ENCODE results near the gene CALCOCO2. TPM values are rescaled to one million over a fixed set of nuclear protein-coding genes. Genes with fewer than 3 reads are reported as not detected.

CALCOCO2 gene
- total RNA-seq, 4 donors from 2014 or later, result 104 to 237 (median 132) TPM

DNA sequence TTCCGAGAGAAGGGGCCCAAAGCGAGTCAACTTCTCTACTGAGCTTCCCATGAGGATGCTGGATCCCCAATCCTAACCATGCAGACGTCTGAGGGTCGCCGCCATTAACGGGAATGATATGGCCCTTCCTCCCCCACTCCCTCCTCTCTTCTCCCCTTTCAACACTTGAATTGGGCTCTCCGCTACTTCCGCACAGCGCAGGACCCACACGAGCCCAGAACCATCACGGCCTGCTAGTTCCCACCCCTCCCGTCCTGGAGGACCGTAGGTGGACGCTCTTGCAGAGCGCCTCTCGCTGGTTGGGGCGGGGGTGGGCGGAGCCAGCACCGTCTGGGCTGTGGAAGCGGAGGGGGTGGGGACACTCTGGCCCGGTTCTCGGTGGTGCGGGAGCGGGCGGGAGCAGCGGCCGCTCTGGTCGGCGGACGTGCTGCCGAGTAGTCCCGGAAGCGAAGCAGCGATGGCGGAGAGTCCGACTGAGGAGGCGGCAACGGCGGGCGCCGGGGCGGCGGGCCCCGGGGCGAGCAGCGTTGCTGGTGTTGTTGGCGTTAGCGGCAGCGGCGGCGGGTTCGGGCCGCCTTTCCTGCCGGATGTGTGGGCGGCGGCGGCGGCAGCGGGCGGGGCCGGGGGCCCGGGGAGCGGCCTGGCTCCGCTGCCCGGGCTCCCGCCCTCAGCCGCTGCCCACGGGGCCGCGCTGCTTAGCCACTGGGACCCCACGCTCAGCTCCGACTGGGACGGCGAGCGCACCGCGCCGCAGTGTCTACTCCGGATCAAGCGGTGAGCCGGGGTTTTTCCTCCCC, 77.4 kb downstream of the CALCOCO2 start, which contains the start of gene UBE2Z:
Gene UBE2Z (plus strand): TSS at position 361 of the 797 bp plus-strand sequence. CDS start 97 bp downstream, at position 458.
- Histone ChIP-seq H3K4me1 (peaks cover 19 to 22% of the 10 kb centered on the region in 2 donors), H3K9me3 (no peaks in the 10 kb centered on the region), H3K4me3 (peak within 1 kb of the TSS; percentile 68 to 82 (median 70)), H3K36me3 (peaks cover 0 to 13% of the 10 kb centered on the region in 2 donors), H3K27ac (peak within 1 kb of the TSS; percentile 78 to 86 (median 84)), H3K27me3 (no peaks in the 10 kb centered on the region)
- TF ChIP-seq POLR2A (IDR thresholded peaks at IDR 0.05), result peak; percentile 86 to 88
- TF ChIP-seq, protein P1, sequence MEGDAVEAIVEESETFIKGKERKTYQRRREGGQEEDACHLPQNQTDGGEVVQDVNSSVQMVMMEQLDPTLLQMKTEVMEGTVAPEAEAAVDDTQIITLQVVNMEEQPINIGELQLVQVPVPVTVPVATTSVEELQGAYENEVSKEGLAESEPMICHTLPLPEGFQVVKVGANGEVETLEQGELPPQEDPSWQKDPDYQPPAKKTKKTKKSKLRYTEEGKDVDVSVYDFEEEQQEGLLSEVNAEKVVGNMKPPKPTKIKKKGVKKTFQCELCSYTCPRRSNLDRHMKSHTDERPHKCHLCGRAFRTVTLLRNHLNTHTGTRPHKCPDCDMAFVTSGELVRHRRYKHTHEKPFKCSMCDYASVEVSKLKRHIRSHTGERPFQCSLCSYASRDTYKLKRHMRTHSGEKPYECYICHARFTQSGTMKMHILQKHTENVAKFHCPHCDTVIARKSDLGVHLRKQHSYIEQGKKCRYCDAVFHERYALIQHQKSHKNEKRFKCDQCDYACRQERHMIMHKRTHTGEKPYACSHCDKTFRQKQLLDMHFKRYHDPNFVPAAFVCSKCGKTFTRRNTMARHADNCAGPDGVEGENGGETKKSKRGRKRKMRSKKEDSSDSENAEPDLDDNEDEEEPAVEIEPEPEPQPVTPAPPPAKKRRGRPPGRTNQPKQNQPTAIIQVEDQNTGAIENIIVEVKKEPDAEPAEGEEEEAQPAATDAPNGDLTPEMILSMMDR (IDR thresholded peaks at IDR 0.05 in 4 of 5, conservative IDR thresholded peaks at IDR 0.05 in 1 of 5), result peak in 2 of 5 experiments; percentile 11 to 23
- DNase-seq (peak; percentile 88 to 93), ATAC-seq (peak; percentile 96 to 98)
- intact Hi-C loops (cut with DNase I; ENCODE audit: low total_unique reads), result loop anchor here (1.0 kb wide), 2 partner anchors 16 to 36 kb away; partner anchors contain the start of genes ATP5MC1 and SNF8
- in situ Hi-C loops (cut with MboI; ENCODE audit: low sequenced_read_pairs in 4 of 4), result no loop called here

DNA sequence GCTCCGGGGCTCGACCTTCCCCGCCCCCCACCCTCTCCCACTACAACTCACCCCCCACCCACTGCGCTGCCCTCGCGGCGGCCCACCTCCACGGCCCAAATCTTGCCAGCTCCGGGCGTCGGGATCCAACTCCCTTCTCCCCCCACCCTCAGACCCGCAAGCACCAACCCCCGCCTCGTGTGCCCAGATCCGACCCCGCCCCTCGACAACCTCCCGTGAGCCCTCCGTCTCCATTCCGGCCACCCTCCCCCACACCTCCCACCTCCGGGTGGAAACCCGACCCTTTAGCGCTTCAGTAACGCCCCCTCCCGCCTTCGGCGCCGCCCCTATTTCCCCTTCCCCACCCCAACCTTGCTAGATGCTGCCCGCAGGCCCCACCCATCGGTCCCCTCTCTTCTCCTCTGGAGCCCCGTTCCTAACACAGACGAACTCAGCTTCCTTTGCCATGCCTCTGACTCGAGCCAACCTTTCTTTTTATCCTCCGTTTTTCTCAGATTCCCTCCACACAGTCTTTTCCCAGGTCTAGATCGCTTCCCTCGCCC, 78.1 kb downstream of the CALCOCO2 start:
- TF ChIP-seq, protein P1 (IDR thresholded peaks at IDR 0.05 in 4 of 5, conservative IDR thresholded peaks at IDR 0.05 in 1 of 5), result no peak
- no peak for TF ChIP-seq POLR2A (IDR thresholded peaks at IDR 0.05)
- in situ Hi-C loops (cut with MboI; ENCODE audit: low sequenced_read_pairs in 4 of 4), result no loop called here

DNA sequence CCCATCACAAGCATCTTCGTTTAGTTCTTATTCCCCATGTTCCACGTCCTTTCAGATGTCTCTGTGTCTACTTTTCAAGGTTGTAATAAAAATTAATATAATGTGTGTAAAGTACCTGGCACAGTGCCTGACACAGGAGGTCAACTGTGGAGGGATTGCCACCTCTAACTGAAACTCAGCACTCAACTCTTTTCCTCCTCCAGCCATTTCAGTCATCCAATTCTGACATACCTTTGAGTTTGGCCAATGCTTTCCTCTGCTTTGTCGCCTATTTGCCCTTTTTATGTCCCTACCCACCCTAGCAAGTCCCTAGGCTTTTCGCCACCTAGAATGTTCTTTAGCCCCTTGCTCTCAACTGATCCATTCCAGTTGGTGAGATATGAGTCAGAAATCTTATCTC, 78.9 kb downstream of the CALCOCO2 start:
- peak overlapping the region in 1 of 4 donors; percentile 85 for H3K27ac ChIP-seq
- in situ Hi-C loops (cut with MboI; ENCODE audit: low sequenced_read_pairs in 4 of 4), result no loop called here
- intact Hi-C loops (cut with DNase I; ENCODE audit: low total_unique reads), result no loop called here

More for the DNA sequence above, 78.1 kb downstream of the CALCOCO2 start:
- Histone ChIP-seq H3K27me3 (no peaks in the 10 kb centered on the region), H3K27ac (peak overlapping the region; percentile 78 to 86 (median 84)), H3K36me3 (peaks cover 0 to 19% of the 10 kb centered on the region in 2 donors), H3K4me1 (peaks cover 19 to 22% of the 10 kb centered on the region in 2 donors), H3K9me3 (no peaks in the 10 kb centered on the region), H3K4me3 (peak overlapping the region; percentile 68 to 82 (median 70))
- ATAC-seq (peak; percentile 16 to 48), DNase-seq (peak; percentile 40)
- intact Hi-C loops (cut with DNase I; ENCODE audit: low total_unique reads), result loop anchor here (1.0 kb wide), 2 partner anchors 17 to 35 kb away; partner anchors contain the start of genes ATP5MC1 and SNF8

DNA sequence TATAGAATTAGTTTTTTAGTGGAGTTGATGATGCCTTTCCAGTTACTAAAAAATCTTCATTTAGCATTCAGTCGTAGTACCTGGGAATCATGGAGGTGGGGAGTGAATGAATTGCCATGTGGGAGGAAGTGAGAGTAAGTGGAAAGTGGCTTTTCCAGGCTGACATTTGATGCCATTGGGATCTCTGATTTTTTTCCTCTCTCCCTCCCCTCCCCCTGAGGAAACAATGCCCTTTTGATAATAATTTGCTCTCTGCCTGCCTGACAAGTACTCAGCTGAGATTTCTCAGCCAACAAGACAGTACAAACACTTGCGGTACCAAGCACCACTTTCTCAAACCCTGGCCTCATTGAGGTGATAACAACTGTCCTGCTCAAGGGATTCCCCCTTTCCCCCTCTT, 79.5 kb downstream of the CALCOCO2 start:
- Histone ChIP-seq H3K27me3 (no peaks in the 10 kb centered on the region), H3K36me3 (peaks cover 0 to 21% of the 10 kb centered on the region in 2 donors), H3K9me3 (no peaks in the 10 kb centered on the region), H3K4me3 (no peak overlapping the region), H3K27ac (peak overlapping the region in 1 of 4 donors; percentile 85), H3K4me1 (peaks cover 22 to 24% of the 10 kb centered on the region in 2 donors)
- no peak for TF ChIP-seq POLR2A (IDR thresholded peaks at IDR 0.05)
- TF ChIP-seq, protein P1 (IDR thresholded peaks at IDR 0.05 in 4 of 5, conservative IDR thresholded peaks at IDR 0.05 in 1 of 5), result no peak
- DNase-seq (no peak), ATAC-seq (no peak)
- intact Hi-C loops (cut with DNase I; ENCODE audit: low total_unique reads), result no loop called here
- in situ Hi-C loops (cut with MboI; ENCODE audit: low sequenced_read_pairs in 4 of 4), result no loop called here

More for the DNA sequence above, 78.9 kb downstream of the CALCOCO2 start:
- H3K4me1 ChIP-seq, result peaks cover 21 to 22% of the 10 kb centered on the region in 2 donors
- TF ChIP-seq POLR2A (IDR thresholded peaks at IDR 0.05), result no peak
- TF ChIP-seq, protein P1 (IDR thresholded peaks at IDR 0.05 in 4 of 5, conservative IDR thresholded peaks at IDR 0.05 in 1 of 5), result no peak
- DNase-seq (no peak), ATAC-seq (no peak)
- H3K27me3 ChIP-seq, result no peaks in the 10 kb centered on the region
- H3K36me3 ChIP-seq, result peaks cover 0 to 21% of the 10 kb centered on the region in 2 donors
- H3K9me3 ChIP-seq, result no peaks in the 10 kb centered on the region
- peak overlapping the region; percentile 68 to 82 (median 70) for H3K4me3 ChIP-seq

All from gastrocnemius medialis (tissue), 4 donors.